Spleen (tissue), 11 donors: ENCODE data around the gene PTPN22. TPM values are rescaled to one million over a fixed set of nuclear protein-coding genes. Genes with fewer than 3 reads are reported as not detected.

ENCODE experiments used
- DNase-seq: peaks from one replicate; pipeline ENCODE4 v3.0.0-alpha.2; 2020
- H3K27ac ChIP-seq, 8 donors: fragments of 200-600 bp; sonication (generic) in 7 of 8; 1 replicate in 4 of 8; 2 replicates in 4 of 8; pipeline versions ENCODE4 v1.5.0 to v1.8.0; 2016 to 2021; ENCODE audit warnings: inconsistent platforms in 4 of 8, mild to moderate bottlenecking in 4 of 8, moderate library complexity in 1 of 8
- H3K27me3 ChIP-seq, 7 donors: fragments of 200-600 bp; sonication (generic) in 6 of 7; replicated peaks in 1 of 7; 1 replicate in 4 of 7; 2 replicates in 3 of 7; pipeline versions ENCODE4 v1.5.0 to v1.8.0; 2016 to 2021; ENCODE audit warnings: inconsistent platforms in 3 of 7, mild to moderate bottlenecking in 1 of 7
- H3K36me3 ChIP-seq, 6 donors: fragments of 200-600 bp; sonication (generic) in 5 of 6; 1 replicate in 4 of 6; 2 replicates in 2 of 6; pipeline versions ENCODE4 v1.5.0 to v1.8.0; 2016 to 2021; ENCODE audit warnings: inconsistent platforms in 2 of 6
- H3K4me1 ChIP-seq, 6 donors: fragments of 200-600 bp; sonication (generic) in 5 of 6; 1 replicate in 3 of 6; 2 replicates in 3 of 6; pipeline versions ENCODE4 v1.5.0 to v1.8.0; 2016 to 2021; ENCODE audit warnings: inconsistent platforms in 3 of 6
- H3K4me3 ChIP-seq, 8 donors: fragments of 200-600 bp; sonication (generic) in 7 of 8; 1 replicate in 4 of 8; 2 replicates in 4 of 8; pipeline versions ENCODE4 v1.5.0 to v1.8.0; 2016 to 2021; ENCODE audit warnings: inconsistent platforms in 4 of 8, mild to moderate bottlenecking in 4 of 8, moderate library complexity in 2 of 8
- H3K9me3 ChIP-seq, 8 donors: fragments of 200-600 bp; sonication (generic) in 7 of 8; 1 replicate in 4 of 8; 2 replicates in 4 of 8; pipeline versions ENCODE4 v1.5.0 to v1.8.0; 2016 to 2021; ENCODE audit warnings: inconsistent platforms in 4 of 8
- POLR2A ChIP-seq, 3 donors: fragments of 450-650 bp; IDR thresholded peaks; one replicate each; pipeline ENCODE4 v1.5.1; 2017; ENCODE audit warnings: antibody characterized with exemption in 3 of 3, mild to moderate bottlenecking in 1 of 3
- POLR2AphosphoS5 ChIP-seq, 3 donors: sonication (generic); formaldehyde crosslinking; IDR thresholded peaks; one replicate each; pipeline ENCODE4 v1.5.1; 2017; ENCODE audit warnings: antibody characterized with exemption in 3 of 3
- WGBS, 5 donors: extraction: QIAGEN DNeasy Blood & Tissue Kit in 3 of 5; methylation state at CpG; one replicate each; pipeline versions ENCODE4 v1.1.5 to v1.1.7; 2013 to 2018; 5-methylcytosine and 5-hydroxymethylcytosine counted together
- intact Hi-C: fragments of 100-400 bp; cut with DNase I; formaldehyde crosslinking; loops from one replicate; pipeline ENCODE4 v1.15.0; 2023; ENCODE audit warnings: low total_unique reads
- polyA plus RNA-seq, 3 donors: library from polyadenylated mRNA; stranded (reverse); fragments of 200-250 nt; gene quantifications; one replicate each; pipeline ENCODE4 v1.2.1, GENCODE V29; 2013
- total RNA-seq, 7 donors: library from RNA; depleted of rRNA in 3 of 7; stranded (reverse); fragments of >200 nt in 3 of 7; fragmentation: NEBNext Ultra II Directional in 4 of 7; extraction: Animal tissue kit (Norgen Biotek cat#: 25700) in 4 of 7; gene quantifications; one replicate each; pipeline versions ENCODE4 v1.1.0 to v1.2.1, GENCODE V29; 2016 to 2021
- TF ChIP-seq, protein P1 (sequence below), 11 experiments: fragments of 200-600 bp in 7 of 11; fragments of 450-650 bp in 4 of 11; sonication (generic) in 4 of 11; IDR thresholded peaks in 8 of 11; conservative IDR thresholded peaks in 3 of 11; 1 replicate in 7 of 11; 2 replicates in 4 of 11; pipeline versions ENCODE4 v1.4.0 to v1.8.0; 2016 to 2021; ENCODE audit warnings: antibody characterized with exemption in 11 of 11, inconsistent platforms in 4 of 11, mild to moderate bottlenecking in 1 of 11
- donor health status: healthy with polysubstance abuse.
- donor health status: DM: no; HTN: no; CAD: no; lungs with moderate emphysema.
- donor health status: DM: no; HTN: no; CAD: no.
- donor health status: Bipolar disorder and iron deficiency.
- donor health status: healthy.
- donor health status: DM: no; HTN: no; CAD: no.
- donor health status: DM: yes; HTN: yes; CAD: no.

PTPN22 gene
- total and polyA plus RNA-seq, 10 donors: 10.4 to 42.9 (median 25.4) TPM

DNA sequence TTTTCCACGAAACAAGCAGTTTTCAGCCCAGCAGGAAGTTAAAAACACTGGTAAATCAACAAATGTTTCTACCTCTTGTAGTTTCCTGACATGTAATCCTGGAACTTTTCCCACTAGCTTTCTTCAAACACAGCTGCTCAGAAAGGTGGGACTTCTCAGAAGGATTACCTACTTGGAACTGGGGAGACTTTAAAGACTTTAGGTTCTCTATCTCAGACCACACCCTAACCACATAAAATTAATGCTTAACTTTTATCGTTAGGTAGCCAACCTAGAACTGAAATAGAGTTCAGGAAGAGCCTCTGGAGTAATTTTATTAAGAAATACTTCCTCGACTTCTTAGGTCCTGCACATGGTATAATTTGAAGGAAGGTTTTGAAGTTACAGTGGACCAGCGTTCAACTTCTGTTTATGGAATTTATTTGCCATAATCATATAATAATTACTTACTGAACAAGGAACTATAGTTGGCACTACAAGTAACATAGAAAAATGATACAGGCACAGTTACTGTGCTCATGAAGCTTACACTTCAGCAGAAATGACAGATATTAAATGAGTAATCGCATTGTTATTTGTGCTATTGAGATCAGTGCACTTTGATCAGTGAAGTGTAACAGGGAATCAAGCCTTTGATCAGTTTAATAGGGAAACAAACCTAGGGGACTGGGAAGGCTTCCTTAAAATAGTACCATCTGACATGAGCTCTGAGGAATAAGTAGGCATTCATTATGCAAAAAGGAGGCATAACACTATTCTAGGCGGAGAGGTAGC is 16.1 kb upstream of the PTPN22 start, which contains the start of gene BCL2L15:
Gene BCL2L15 (minus strand): TSS at position 180 of the 774 bp plus-strand sequence. CDS start 206 bp downstream, outside the sequence.
- intact Hi-C loops: no loop called here
- DNase-seq: no peak
- H3K27me3 ChIP-seq: no peaks in the 10 kb centered on the region
- H3K36me3 ChIP-seq: no peaks in the 10 kb centered on the region
- peak within 1 kb of the TSS in 1 of 8 donors; percentile 6 for H3K4me3 ChIP-seq
- 52 to 74% (median 69%) methylated on average over 6 of the region's 6 CpGs for WGBS, 5 donors
- no peak for TF ChIP-seq POLR2AphosphoS5 (IDR thresholded peaks at IDR 0.05)
- peak within 1 kb of the TSS in 5 of 8 donors; percentile 7 to 56 (median 42) for H3K27ac ChIP-seq
- peaks cover 0 to 27% (median 2%) of the 10 kb centered on the region in 6 donors for H3K4me1 ChIP-seq
- H3K9me3 ChIP-seq: no peaks in the 10 kb centered on the region

DNA sequence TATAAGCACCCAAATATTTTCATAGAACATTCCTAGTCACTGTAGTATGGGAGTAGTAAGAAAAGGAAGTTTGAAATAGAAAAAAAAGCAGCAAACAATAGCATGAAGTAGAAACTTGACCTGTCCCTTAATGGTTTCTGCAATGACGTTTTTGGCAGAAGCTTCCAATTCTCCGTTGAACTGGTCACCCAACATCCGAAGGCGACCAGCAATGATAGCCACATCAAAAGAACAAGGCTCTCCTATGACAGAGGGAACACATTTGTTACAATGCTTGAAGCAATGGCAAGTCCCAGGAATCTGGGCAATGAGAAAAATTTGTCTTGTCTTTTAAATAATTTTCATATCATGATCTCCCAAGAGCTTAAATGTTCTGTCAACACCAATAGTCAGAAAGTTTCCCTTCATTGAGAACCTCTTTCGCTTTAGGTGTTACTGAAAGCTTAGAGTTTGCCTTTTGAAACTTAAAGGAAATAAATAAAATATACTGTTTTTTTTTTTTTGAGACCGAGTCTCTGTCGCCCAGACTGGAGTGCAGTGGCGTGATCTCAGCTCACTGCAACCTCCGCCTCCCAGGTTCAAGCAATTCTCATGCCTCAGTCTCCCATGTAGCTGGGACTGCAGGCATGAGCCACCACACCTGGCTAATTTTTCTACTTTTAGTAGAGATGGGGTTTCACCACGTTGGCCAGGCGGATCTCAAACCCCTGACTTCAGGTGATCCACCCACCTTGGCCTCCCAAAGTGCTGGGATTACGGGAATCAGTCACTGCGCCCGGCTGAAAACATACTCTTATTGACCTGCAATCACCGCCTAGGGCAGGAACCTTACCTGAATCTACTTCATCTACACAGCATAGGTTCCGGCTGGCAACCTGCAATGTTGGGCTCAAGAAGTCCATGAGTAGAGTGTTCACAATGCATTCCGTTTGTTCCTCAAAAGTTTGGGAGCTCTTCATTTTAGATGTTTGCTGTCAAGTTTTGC is 15.2 kb upstream of the PTPN22 start:
- WGBS, 5 donors: 79 to 87% (median 80%) methylated on average over 17 of the region's 17 CpGs
- TF ChIP-seq POLR2AphosphoS5 (IDR thresholded peaks at IDR 0.05) (no peak), POLR2A (IDR thresholded peaks at IDR 0.05) (no peak)
- TF ChIP-seq, protein P1, sequence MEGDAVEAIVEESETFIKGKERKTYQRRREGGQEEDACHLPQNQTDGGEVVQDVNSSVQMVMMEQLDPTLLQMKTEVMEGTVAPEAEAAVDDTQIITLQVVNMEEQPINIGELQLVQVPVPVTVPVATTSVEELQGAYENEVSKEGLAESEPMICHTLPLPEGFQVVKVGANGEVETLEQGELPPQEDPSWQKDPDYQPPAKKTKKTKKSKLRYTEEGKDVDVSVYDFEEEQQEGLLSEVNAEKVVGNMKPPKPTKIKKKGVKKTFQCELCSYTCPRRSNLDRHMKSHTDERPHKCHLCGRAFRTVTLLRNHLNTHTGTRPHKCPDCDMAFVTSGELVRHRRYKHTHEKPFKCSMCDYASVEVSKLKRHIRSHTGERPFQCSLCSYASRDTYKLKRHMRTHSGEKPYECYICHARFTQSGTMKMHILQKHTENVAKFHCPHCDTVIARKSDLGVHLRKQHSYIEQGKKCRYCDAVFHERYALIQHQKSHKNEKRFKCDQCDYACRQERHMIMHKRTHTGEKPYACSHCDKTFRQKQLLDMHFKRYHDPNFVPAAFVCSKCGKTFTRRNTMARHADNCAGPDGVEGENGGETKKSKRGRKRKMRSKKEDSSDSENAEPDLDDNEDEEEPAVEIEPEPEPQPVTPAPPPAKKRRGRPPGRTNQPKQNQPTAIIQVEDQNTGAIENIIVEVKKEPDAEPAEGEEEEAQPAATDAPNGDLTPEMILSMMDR (IDR thresholded peaks at IDR 0.05 in 8 of 11, conservative IDR thresholded peaks at IDR 0.05 in 3 of 11): no peak
- Histone ChIP-seq H3K36me3 (no peaks in the 10 kb centered on the region), H3K27ac (peak overlapping the region in 5 of 8 donors; percentile 7 to 56 (median 42)), H3K4me3 (peak overlapping the region in 1 of 8 donors; percentile 6), H3K9me3 (no peaks in the 10 kb centered on the region), H3K27me3 (no peaks in the 10 kb centered on the region), H3K4me1 (peaks cover 0 to 28% (median 2%) of the 10 kb centered on the region in 6 donors)
- no peak for DNase-seq
- intact Hi-C loops: no loop called here

DNA sequence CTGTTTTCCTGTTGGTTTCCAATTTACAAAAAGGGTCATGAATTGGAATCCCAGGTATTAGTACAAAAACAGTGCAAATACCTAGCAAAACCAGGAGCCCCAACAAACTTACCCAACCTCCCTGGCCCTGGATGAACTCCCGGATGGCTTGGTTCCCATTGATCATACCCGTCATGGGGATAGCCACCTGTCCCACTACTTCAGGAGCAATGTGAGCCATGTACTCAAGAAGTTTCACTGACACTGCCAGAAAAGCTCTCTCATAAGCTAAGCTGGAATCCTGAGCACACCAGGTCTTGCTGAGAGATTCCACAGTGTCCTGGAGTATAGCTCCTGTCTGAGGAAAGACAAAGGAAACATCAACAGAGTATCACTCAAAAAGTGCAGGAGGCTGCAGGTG is 10.1 kb upstream of the PTPN22 start:
- no peak for TF ChIP-seq POLR2A (IDR thresholded peaks at IDR 0.05)
- DNase-seq: no peak
- Histone ChIP-seq H3K27ac (peak overlapping the region in 5 of 8 donors; percentile 41 to 79 (median 73)), H3K27me3 (no peaks in the 10 kb centered on the region), H3K4me1 (peaks cover 0 to 55% (median 24%) of the 10 kb centered on the region in 6 donors), H3K36me3 (no peaks in the 10 kb centered on the region), H3K9me3 (no peaks in the 10 kb centered on the region), H3K4me3 (no peak overlapping the region)
- WGBS, 5 donors: 93 to 100% (median 96%) methylated on average over 2 of the region's 2 CpGs
- intact Hi-C loops: no loop called here

DNA sequence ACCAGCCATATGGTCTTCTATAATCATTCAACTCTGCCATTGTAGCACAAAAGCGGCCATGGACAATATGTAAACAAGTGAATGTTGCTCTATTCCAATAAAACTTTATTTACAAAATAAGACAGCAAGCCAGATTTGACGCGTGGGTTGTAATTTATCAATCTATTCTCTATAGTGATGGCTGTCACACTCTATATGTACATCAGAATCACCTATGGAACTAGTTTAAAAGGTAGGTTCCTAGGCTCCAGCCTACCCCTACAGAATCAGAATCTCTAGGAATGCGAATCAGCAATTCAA is 8.2 kb upstream of the PTPN22 start:
- TF ChIP-seq, protein P1 (IDR thresholded peaks at IDR 0.05 in 8 of 11, conservative IDR thresholded peaks at IDR 0.05 in 3 of 11): no peak
- TF ChIP-seq POLR2A (IDR thresholded peaks at IDR 0.05) (no peak), POLR2AphosphoS5 (IDR thresholded peaks at IDR 0.05) (no peak)
- Histone ChIP-seq H3K27me3 (no peaks in the 10 kb centered on the region), H3K36me3 (no peaks in the 10 kb centered on the region), H3K9me3 (no peaks in the 10 kb centered on the region), H3K4me3 (no peak overlapping the region), H3K27ac (peak overlapping the region in 3 of 8 donors; percentile 71 to 79 (median 73)), H3K4me1 (peaks cover 0 to 64% (median 26%) of the 10 kb centered on the region in 6 donors)
- intact Hi-C loops: no loop called here
- DNase-seq: no peak
- WGBS, 5 donors: 95 to 99% (median 97%) methylated on average over 4 of the region's 4 CpGs
